ENCODE results near the gene AUTS2.

DNA sequence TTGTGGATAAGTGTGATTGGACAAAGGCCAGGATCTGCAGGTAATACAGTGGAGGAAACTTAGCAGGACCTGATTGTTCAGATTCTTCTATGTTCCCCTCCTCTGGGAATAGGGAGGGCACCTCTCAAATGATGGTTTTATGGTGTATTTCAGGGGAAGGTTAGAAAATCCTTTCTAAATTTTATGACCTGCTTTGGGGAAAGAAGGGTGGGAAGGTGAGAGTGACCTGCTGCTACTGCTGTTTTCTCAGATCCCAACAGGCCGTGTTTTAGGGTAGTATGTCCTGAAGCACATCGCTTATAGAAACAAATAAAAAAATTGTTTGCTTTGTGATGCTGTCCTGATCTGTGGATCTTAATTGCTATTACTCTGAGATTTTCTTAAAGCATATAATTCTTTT lies 1129.6 kb downstream of the AUTS2 start:
- TF ChIP-seq, protein P1, sequence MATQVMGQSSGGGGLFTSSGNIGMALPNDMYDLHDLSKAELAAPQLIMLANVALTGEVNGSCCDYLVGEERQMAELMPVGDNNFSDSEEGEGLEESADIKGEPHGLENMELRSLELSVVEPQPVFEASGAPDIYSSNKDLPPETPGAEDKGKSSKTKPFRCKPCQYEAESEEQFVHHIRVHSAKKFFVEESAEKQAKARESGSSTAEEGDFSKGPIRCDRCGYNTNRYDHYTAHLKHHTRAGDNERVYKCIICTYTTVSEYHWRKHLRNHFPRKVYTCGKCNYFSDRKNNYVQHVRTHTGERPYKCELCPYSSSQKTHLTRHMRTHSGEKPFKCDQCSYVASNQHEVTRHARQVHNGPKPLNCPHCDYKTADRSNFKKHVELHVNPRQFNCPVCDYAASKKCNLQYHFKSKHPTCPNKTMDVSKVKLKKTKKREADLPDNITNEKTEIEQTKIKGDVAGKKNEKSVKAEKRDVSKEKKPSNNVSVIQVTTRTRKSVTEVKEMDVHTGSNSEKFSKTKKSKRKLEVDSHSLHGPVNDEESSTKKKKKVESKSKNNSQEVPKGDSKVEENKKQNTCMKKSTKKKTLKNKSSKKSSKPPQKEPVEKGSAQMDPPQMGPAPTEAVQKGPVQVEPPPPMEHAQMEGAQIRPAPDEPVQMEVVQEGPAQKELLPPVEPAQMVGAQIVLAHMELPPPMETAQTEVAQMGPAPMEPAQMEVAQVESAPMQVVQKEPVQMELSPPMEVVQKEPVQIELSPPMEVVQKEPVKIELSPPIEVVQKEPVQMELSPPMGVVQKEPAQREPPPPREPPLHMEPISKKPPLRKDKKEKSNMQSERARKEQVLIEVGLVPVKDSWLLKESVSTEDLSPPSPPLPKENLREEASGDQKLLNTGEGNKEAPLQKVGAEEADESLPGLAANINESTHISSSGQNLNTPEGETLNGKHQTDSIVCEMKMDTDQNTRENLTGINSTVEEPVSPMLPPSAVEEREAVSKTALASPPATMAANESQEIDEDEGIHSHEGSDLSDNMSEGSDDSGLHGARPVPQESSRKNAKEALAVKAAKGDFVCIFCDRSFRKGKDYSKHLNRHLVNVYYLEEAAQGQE (IDR thresholded peaks at IDR 0.05; ENCODE audit: unreplicated experiment) = no peak
- TF ChIP-seq, protein P2, sequence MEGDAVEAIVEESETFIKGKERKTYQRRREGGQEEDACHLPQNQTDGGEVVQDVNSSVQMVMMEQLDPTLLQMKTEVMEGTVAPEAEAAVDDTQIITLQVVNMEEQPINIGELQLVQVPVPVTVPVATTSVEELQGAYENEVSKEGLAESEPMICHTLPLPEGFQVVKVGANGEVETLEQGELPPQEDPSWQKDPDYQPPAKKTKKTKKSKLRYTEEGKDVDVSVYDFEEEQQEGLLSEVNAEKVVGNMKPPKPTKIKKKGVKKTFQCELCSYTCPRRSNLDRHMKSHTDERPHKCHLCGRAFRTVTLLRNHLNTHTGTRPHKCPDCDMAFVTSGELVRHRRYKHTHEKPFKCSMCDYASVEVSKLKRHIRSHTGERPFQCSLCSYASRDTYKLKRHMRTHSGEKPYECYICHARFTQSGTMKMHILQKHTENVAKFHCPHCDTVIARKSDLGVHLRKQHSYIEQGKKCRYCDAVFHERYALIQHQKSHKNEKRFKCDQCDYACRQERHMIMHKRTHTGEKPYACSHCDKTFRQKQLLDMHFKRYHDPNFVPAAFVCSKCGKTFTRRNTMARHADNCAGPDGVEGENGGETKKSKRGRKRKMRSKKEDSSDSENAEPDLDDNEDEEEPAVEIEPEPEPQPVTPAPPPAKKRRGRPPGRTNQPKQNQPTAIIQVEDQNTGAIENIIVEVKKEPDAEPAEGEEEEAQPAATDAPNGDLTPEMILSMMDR (conservative IDR thresholded peaks at IDR 0.05; ENCODE audit: low read depth in 2 of 2) = no peak
- TF ChIP-seq EZH2 (IDR thresholded peaks at IDR 0.05; ENCODE audit: low read depth, unreplicated experiment) (no peak), POLR2AphosphoS5 (IDR thresholded peaks at IDR 0.05; ENCODE audit: low read depth) (no peak), CREB1 (CRISPR knock-in tag; IDR thresholded peaks at IDR 0.05; ENCODE audit: low read depth) (no peak), ZNF114 (CRISPR knock-in tag; IDR thresholded peaks at IDR 0.05) (no peak), EZH2phosphoT487 (IDR thresholded peaks at IDR 0.05; ENCODE audit: unreplicated experiment) (no peak), JUNB (IDR thresholded peaks at IDR 0.05; ENCODE audit: unreplicated experiment) (no peak)
- TF ChIP-seq, protein P3, sequence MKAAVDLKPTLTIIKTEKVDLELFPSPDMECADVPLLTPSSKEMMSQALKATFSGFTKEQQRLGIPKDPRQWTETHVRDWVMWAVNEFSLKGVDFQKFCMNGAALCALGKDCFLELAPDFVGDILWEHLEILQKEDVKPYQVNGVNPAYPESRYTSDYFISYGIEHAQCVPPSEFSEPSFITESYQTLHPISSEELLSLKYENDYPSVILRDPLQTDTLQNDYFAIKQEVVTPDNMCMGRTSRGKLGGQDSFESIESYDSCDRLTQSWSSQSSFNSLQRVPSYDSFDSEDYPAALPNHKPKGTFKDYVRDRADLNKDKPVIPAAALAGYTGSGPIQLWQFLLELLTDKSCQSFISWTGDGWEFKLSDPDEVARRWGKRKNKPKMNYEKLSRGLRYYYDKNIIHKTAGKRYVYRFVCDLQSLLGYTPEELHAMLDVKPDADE (IDR thresholded peaks at IDR 0.05) = no peak

All from GM23338 (cell line).